GM12878 (cell line): ENCODE results near the gene SHROOM4. TPM values are rescaled to one million over a fixed set of nuclear protein-coding genes. Genes with fewer than 3 reads are reported as not detected.

Experiments
- ATAC-seq: fragments of 200-7000 bp; cut with Tn5 transposase; 3 replicates; pipeline ENCODE4 v1.9.1; 2020; ENCODE audit warnings: mild to moderate bottlenecking, moderate library complexity
- BruUV-seq: library from RNA; stranded (reverse); fragments of 400-500 nt; replicated peaks from 2 replicates; lab custom pipeline; 2021; lab: Mats Ljungman, UMichigan
- CTCF ChIA-PET: fragments of 300-600 bp; sonication (Branson Sonifier 250); formaldehyde crosslinking; extraction: SDS; loops from one replicate; lab custom pipeline; 2021; ENCODE audit warnings: inconsistent platforms; lab: Yijun Ruan, JAX
- POLR2A ChIA-PET: fragments of 350-600 bp; formaldehyde crosslinking; extraction: SDS; loops from one replicate; lab custom pipeline; 2021; ENCODE audit warnings: inconsistent platforms; lab: Charles Lee
- RAD21 ChIA-PET: fragments of 300-600 bp; sonication (Branson Sonifier 250); formaldehyde crosslinking; loops from one replicate; lab custom pipeline; 2023; ENCODE audit warnings: antibody characterized with exemption; ENCODE audit not compliant: unreplicated experiment; lab: Charles Lee
- SMC1A ChIA-PET: fragments of 300-600 bp; sonication (Branson Sonifier 250); formaldehyde crosslinking; loops from one replicate; lab custom pipeline; 2023; ENCODE audit not compliant: unreplicated experiment, uncharacterized antibody; lab: Charles Lee
- DNase-seq: peaks from one replicate; pipeline ENCODE4 v3.0.0-alpha.2; 2011; ENCODE audit warnings: low read depth, low spot score
- FAIRE-seq: peaks from 3 replicates; lab custom pipeline; 2011; peaks lifted over from hg19 to GRCh38; lab: Jason Lieb, UNC
- H2AFZ ChIP-seq: 2 replicates; pipeline ENCODE4 v1.6.0; 2011; ENCODE audit warnings: low read depth, low read length, control low read depth; ENCODE audit not compliant: control insufficient read depth
- H3K27ac ChIP-seq: 2 replicates; pipeline ENCODE4 v1.5.1; 2011; ENCODE audit warnings: control low read depth; ENCODE audit not compliant: control insufficient read depth, insufficient read depth
- H3K27me3 ChIP-seq, 2 experiments: replicated peaks in 1 of 2; 2 replicates each; pipeline versions ENCODE4 v1.6.0 to v1.6.1; 2011; ENCODE audit warnings: low read length in 1 of 2; ENCODE audit not compliant: control insufficient read depth in 2 of 2, insufficient read depth in 2 of 2
- H3K36me3 ChIP-seq, 2 experiments: 2 replicates each; pipeline ENCODE4 v1.5.1; 2011; ENCODE audit warnings: low read length in 1 of 2; ENCODE audit not compliant: control insufficient read depth in 2 of 2, insufficient read depth in 2 of 2
- H3K4me1 ChIP-seq: 2 replicates; pipeline ENCODE4 v1.6.1; 2011; ENCODE audit warnings: mild to moderate bottlenecking, low read length, moderate library complexity, mixed read lengths; ENCODE audit not compliant: control insufficient read depth, insufficient read depth
- H3K4me2 ChIP-seq: 2 replicates; pipeline ENCODE4 v1.6.0; 2011; ENCODE audit warnings: control low read depth; ENCODE audit not compliant: control insufficient read depth, insufficient read depth
- H3K4me3 ChIP-seq: fragments of 200-600 bp; sonication (generic); 2 replicates; pipeline ENCODE4 v1.5.1; 2016
- H3K79me2 ChIP-seq: 2 replicates; pipeline ENCODE4 v1.6.0; 2011; ENCODE audit warnings: low read length; ENCODE audit not compliant: control insufficient read depth, insufficient read depth
- H3K9ac ChIP-seq: 2 replicates; pipeline ENCODE4 v1.8.0; 2011; ENCODE audit warnings: low read length, control low read depth, mixed read lengths; ENCODE audit not compliant: control insufficient read depth, insufficient read depth
- H3K9me3 ChIP-seq: replicated peaks from 3 replicates; pipeline ENCODE4 v1.5.1; 2011; ENCODE audit warnings: mild to moderate bottlenecking, low read length; ENCODE audit not compliant: control insufficient read depth, insufficient read depth
- H4K20me1 ChIP-seq: 2 replicates; pipeline ENCODE4 v1.6.0; 2011; ENCODE audit not compliant: control insufficient read depth, insufficient read depth
- ATF3 ChIP-seq: IDR thresholded peaks from 2 replicates; pipeline ENCODE4 v1.6.1; 2011; ENCODE audit warnings: low read depth, mild to moderate bottlenecking, low read length, moderate library complexity, borderline replicate concordance; ENCODE audit errors: extremely low read depth
- GABPA ChIP-seq: IDR thresholded peaks from 2 replicates; pipeline ENCODE4 v1.6.1; 2014; ENCODE audit warnings: antibody characterized with exemption, low read depth, mild to moderate bottlenecking, inconsistent platforms
- IKZF1 ChIP-seq: fragments of 450-650 bp; conservative IDR thresholded peaks from 2 replicates; pipeline ENCODE4 v1.6.1; 2017; ENCODE audit warnings: antibody characterized with exemption, mild to moderate bottlenecking
- MYB ChIP-seq: fragments of 150-350 bp; IDR thresholded peaks from 2 replicates; pipeline ENCODE4 v1.6.1; 2014; ENCODE audit warnings: mild to moderate bottlenecking, low read depth, low read length, borderline replicate concordance
- NFIC ChIP-seq: IDR thresholded peaks from 2 replicates; pipeline ENCODE4 v1.6.1; 2012; ENCODE audit warnings: low read depth, mild to moderate bottlenecking, inconsistent platforms, low read length, moderate library complexity
- NFYB ChIP-seq: IDR thresholded peaks from 2 replicates; pipeline ENCODE4 v1.6.1; 2011; ENCODE audit warnings: low read depth, mild to moderate bottlenecking, low read length, improper control_type of control experiment, moderate library complexity; ENCODE audit not compliant: insufficient read depth
- POLR2AphosphoS5 ChIP-seq: IDR thresholded peaks from 2 replicates; pipeline ENCODE4 v1.6.1; 2011; ENCODE audit warnings: mild to moderate bottlenecking, low read length, inconsistent platforms
- RAD21 ChIP-seq: IDR thresholded peaks from 2 replicates; pipeline ENCODE4 v1.6.1; 2011; ENCODE audit warnings: mild to moderate bottlenecking, low read depth, low read length, moderate library complexity; ENCODE audit not compliant: insufficient read depth
- SIN3A ChIP-seq: IDR thresholded peaks from 2 replicates; pipeline ENCODE4 v1.6.1; 2012; ENCODE audit warnings: low read depth, low read length, improper control_type of control experiment
- SMC3 ChIP-seq: IDR thresholded peaks from 2 replicates; pipeline ENCODE4 v1.6.1; 2011; ENCODE audit warnings: low read length, improper control_type of control experiment, borderline replicate concordance
- STAT3 ChIP-seq: IDR thresholded peaks from 2 replicates; pipeline ENCODE4 v1.6.1; 2011; ENCODE audit warnings: low read depth, low read length, improper control_type of control experiment
- SUPT20H ChIP-seq: IDR thresholded peaks from 2 replicates; pipeline ENCODE4 v1.6.1; 2011; ENCODE audit warnings: low read depth, mild to moderate bottlenecking, low read length, moderate library complexity, borderline replicate concordance; ENCODE audit not compliant: control insufficient read depth
- TCF12 ChIP-seq: IDR thresholded peaks from 2 replicates; pipeline ENCODE4 v1.6.1; 2011; ENCODE audit warnings: low read depth, mild to moderate bottlenecking, low read length
- ZNF217 ChIP-seq: fragments of 450-650 bp; IDR thresholded peaks from 2 replicates; pipeline ENCODE4 v1.6.1; 2017; ENCODE audit warnings: antibody characterized with exemption, mild to moderate bottlenecking
- WGBS: methylation state at CpG from one replicate; pipeline ENCODE4 v1.1.6; 2016; ENCODE audit warnings: low lambda C conversion rate; ENCODE audit not compliant: insufficient replicate concordance, insufficient coverage; ENCODE audit errors: missing lambda C conversion rate; 5-methylcytosine and 5-hydroxymethylcytosine counted together
- in situ Hi-C: fragments of 300-500 bp; cut with MboI; formaldehyde crosslinking; loops from 9 replicates; pipeline ENCODE4 v1.14.3; 2018; ENCODE audit warnings: mixed read lengths
- intact Hi-C: fragments of 100-400 bp; cut with micrococcal nuclease; formaldehyde crosslinking; loops from one replicate; pipeline ENCODE4 v1.14.2; 2022; ENCODE audit not compliant: unreplicated experiment
- polyA plus RNA-seq, 11 experiments: library from polyadenylated mRNA; depleted of rRNA in 4 of 11; unstranded in 6 of 11; stranded (reverse) in 5 of 11; fragments of >200 nt; fragmentation: Nextera tagmentation in 4 of 11; fragmentation: Illumina TruSeq in 1 of 11; extraction: Ambion mirVana in 4 of 11; extraction: Trizol in 1 of 11; gene quantifications; 1 replicate in 1 of 11; 2 replicates in 10 of 11; pipeline versions ENCODE4 v1.2.1 to v1.2.3, GENCODE V29; 2011 to 2016; ENCODE audit warnings: inconsistent platforms in 2 of 11, missing spikeins in 2 of 11, low read depth in 1 of 11
- total RNA-seq, 4 experiments: library from RNA; depleted of rRNA in 3 of 4; stranded (reverse); fragments of >200 nt in 3 of 4; fragmentation: Illumina TruSeq in 1 of 4; extraction: Trizol in 1 of 4; gene quantifications; 2 replicates each; pipeline versions ENCODE4 v1.2.1 to v1.2.3, GENCODE V29; 2013 to 2021

Gene SHROOM4
- total and polyA plus RNA-seq, 10 of the 15 experiments (the other 5 are each of a cell fraction or from before 2014, with no cell fraction given): 0.01 to 0.03 TPM; not detected in 8

DNA sequence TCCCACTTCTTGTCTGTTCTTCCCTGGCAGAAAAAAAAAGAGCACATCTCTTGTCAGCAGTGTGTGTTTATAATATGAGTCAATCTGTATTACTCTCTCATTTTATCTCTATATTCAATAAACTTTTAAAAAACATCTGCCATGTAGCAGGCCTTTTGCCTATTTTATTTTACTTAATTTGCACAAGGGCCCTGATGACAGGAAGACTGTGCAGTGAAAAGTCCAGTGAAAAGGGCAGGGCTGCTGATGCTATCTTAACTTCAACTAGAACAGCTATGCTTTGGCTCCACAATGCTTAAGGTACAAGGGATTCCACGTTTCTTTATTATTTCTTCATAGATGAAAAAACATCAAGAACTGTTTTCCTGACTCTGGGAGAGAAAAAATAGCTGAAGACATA is 246.4 kb downstream of the SHROOM4 start:
- no peak overlapping the region for H3K27ac ChIP-seq
- H3K4me2 ChIP-seq: no peak overlapping the region
- intact Hi-C loops: no loop called here
- no peaks in the 10 kb centered on the region for H3K79me2 ChIP-seq
- CTCF ChIA-PET: no interaction called here
- 0% methylated on average over 1 of the region's 1 CpG for WGBS
- no peak overlapping the region for H2AFZ ChIP-seq
- in situ Hi-C loops: no loop called here
- no peak for ATAC-seq
- POLR2A ChIA-PET: no interaction called here
- SMC1A ChIA-PET: no interaction called here
- RAD21 ChIA-PET: no interaction called here
- no peaks in the 10 kb centered on the region for H3K4me1 ChIP-seq
- H3K4me3 ChIP-seq: no peak overlapping the region
- no TSS peak for BruUV-seq
- H3K27me3 ChIP-seq: no peaks in the 10 kb centered on the region
- no peak for TF ChIP-seq STAT3
- no peak for TF ChIP-seq TCF12
- no peak for TF ChIP-seq SIN3A
- TF ChIP-seq MYB: no peak
- TF ChIP-seq SUPT20H: no peak
- TF ChIP-seq RAD21: no peak
- TF ChIP-seq IKZF1: no peak
- no peak for TF ChIP-seq NFYB
- no peak for TF ChIP-seq SMC3
- no peak for TF ChIP-seq ATF3
- no peak for TF ChIP-seq POLR2AphosphoS5
- TF ChIP-seq ZNF217: no peak
- TF ChIP-seq NFIC: no peak
- TF ChIP-seq GABPA: no peak
- H4K20me1 ChIP-seq: no peaks in the 10 kb centered on the region
- DNase-seq: no peak
- no peak for FAIRE-seq
- no peaks in the 10 kb centered on the region for H3K9me3 ChIP-seq
- no peaks in the 10 kb centered on the region for H3K36me3 ChIP-seq
- H3K9ac ChIP-seq: no peak overlapping the region
